ENCODE measurements around the gene ATF6B. TPM values are rescaled to one million over a fixed set of nuclear protein-coding genes. Genes with fewer than 3 reads are reported as not detected.

ATF6B gene
- total and polyA plus RNA-seq, 2 of the 13 experiments (the other 11 are each of a cell fraction or from before 2014, with no cell fraction given) = 18.1 to 44.0 TPM

DNA sequence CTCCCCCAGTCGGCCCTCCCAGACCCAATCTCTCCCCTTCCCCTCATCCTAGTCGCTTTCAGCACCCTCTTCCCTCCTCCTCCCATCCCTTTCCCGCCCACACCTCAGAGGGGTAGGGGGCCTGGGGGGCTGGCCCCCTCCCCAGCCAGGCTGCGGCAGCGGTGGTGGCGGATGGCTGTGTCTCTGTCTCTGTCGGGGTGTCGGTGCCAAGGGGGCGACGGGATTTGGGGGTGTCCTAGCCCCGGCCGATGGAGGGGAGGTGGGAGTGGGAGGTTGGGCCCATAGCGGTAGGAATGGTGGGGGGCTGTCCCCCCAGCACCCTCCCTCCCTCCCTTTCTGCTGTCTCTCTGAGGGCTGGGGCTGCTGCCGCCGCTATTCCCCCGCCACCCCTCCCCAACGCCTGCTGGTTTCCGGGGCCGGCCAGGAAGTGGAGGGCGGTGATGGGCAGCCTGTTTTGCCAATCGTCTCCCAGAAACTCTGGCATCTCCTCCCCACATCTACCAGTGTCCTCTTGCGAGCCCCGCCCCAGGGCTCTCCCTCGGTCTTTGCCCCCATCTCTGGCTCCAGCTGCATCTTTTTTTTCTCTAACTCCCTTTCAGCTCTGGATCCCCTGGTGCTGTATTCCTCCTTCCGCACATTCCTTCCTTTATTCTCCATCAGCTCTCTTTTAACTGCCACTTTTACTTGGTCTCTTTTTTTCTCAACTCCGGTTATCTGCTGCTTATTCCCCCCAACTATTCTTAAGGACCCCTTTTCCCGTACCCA is 47.8 kb upstream of the ATF6B start, which contains the start of gene AGPAT1 (continued):
- TF ChIP-seq ZZZ3 (CRISPR knock-in tag; IDR thresholded peaks at IDR 0.05; ENCODE audit: borderline replicate concordance) (peak; percentile 50; the same call in 1 of the 2 replicates), HOXA3 (CRISPR knock-in tag; IDR thresholded peaks at IDR 0.05) (peak; percentile 63; the same call in 1 of the 2 replicates), ZNF607 (CRISPR knock-in tag; IDR thresholded peaks at IDR 0.05; ENCODE audit: borderline replicate concordance) (peak; percentile 55; the same call in 1 of the 2 replicates), TAF15 (IDR thresholded peaks at IDR 0.05; ENCODE audit: low read depth, low read length, poor library complexity, severe bottlenecking) (peak; percentile 92), TARDBP (CRISPR knock-in tag; IDR thresholded peaks at IDR 0.05) (peak; percentile 45), HNRNPK (IDR thresholded peaks at IDR 0.05; ENCODE audit: low read depth, low read length, poor library complexity, severe bottlenecking) (peak; percentile 98), MAFK (conservative IDR thresholded peaks at IDR 0.05 in 1 of 2, IDR thresholded peaks at IDR 0.05 in 1 of 2; ENCODE audit: low read length in 2 of 2) (no peak), HNF1B (CRISPR knock-in tag; IDR thresholded peaks at IDR 0.05) (no peak), MED8 (CRISPR knock-in tag; IDR thresholded peaks at IDR 0.05; ENCODE audit: insufficient replicate concordance) (peak; percentile 47), ZNF350 (CRISPR knock-in tag; IDR thresholded peaks at IDR 0.05; ENCODE audit: borderline replicate concordance, low read depth) (peak; percentile 63; the same call in 1 of the 2 replicates), ZNF703 (CRISPR knock-in tag; IDR thresholded peaks at IDR 0.05; ENCODE audit: borderline replicate concordance) (no peak), RBFOX2 (IDR thresholded peaks at IDR 0.05; ENCODE audit: low read depth, low read length) (peak; percentile 81), DMAP1 (CRISPR knock-in tag; IDR thresholded peaks at IDR 0.05) (peak; percentile 49; the same call in 1 of the 2 replicates), ATF1 (CRISPR knock-in tag; IDR thresholded peaks at IDR 0.05) (0 out of 2 replicates have a peak, but pooled peaks have one; percentile 25), ZNF446 (CRISPR knock-in tag; IDR thresholded peaks at IDR 0.05) (no peak), ATAD3A (CRISPR knock-in tag; IDR thresholded peaks at IDR 0.05) (no peak), TBX3 (IDR thresholded peaks at IDR 0.05; ENCODE audit: borderline replicate concordance) (0 out of 2 replicates have a peak, but pooled peaks have one; percentile 8), NFKB2 (CRISPR knock-in tag; IDR thresholded peaks at IDR 0.05; ENCODE audit: borderline replicate concordance) (peak; percentile 89; the same call in 1 of the 2 replicates)
- TF ChIP-seq, protein P1, sequence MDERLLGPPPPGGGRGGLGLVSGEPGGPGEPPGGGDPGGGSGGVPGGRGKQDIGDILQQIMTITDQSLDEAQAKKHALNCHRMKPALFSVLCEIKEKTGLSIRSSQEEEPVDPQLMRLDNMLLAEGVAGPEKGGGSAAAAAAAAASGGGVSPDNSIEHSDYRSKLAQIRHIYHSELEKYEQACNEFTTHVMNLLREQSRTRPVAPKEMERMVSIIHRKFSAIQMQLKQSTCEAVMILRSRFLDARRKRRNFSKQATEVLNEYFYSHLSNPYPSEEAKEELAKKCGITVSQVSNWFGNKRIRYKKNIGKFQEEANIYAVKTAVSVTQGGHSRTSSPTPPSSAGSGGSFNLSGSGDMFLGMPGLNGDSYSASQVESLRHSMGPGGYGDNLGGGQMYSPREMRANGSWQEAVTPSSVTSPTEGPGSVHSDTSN (CRISPR knock-in tag; IDR thresholded peaks at IDR 0.05) = peak; percentile 98
- TF ChIP-seq, protein P2, sequence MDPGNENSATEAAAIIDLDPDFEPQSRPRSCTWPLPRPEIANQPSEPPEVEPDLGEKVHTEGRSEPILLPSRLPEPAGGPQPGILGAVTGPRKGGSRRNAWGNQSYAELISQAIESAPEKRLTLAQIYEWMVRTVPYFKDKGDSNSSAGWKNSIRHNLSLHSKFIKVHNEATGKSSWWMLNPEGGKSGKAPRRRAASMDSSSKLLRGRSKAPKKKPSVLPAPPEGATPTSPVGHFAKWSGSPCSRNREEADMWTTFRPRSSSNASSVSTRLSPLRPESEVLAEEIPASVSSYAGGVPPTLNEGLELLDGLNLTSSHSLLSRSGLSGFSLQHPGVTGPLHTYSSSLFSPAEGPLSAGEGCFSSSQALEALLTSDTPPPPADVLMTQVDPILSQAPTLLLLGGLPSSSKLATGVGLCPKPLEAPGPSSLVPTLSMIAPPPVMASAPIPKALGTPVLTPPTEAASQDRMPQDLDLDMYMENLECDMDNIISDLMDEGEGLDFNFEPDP (CRISPR knock-in tag; conservative IDR thresholded peaks at IDR 0.05) = no peak
- TF ChIP-seq, protein P3, sequence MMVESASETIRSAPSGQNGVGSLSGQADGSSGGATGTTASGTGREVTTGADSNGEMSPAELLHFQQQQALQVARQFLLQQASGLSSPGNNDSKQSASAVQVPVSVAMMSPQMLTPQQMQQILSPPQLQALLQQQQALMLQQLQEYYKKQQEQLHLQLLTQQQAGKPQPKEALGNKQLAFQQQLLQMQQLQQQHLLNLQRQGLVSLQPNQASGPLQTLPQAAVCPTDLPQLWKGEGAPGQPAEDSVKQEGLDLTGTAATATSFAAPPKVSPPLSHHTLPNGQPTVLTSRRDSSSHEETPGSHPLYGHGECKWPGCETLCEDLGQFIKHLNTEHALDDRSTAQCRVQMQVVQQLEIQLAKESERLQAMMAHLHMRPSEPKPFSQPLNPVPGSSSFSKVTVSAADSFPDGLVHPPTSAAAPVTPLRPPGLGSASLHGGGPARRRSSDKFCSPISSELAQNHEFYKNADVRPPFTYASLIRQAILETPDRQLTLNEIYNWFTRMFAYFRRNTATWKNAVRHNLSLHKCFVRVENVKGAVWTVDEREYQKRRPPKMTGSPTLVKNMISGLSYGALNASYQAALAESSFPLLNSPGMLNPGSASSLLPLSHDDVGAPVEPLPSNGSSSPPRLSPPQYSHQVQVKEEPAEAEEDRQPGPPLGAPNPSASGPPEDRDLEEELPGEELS (CRISPR knock-in tag; IDR thresholded peaks at IDR 0.05) = peak; percentile 36; the same call in 1 of the 2 replicates

Measured in HepG2 (cell line).